Thoracic aorta (tissue), 2 donors: ENCODE measurements around the gene UBAP2. TPM values are rescaled to one million over a fixed set of nuclear protein-coding genes. Genes with fewer than 3 reads are reported as not detected.

Experiments
- ATAC-seq: fragments of 150-250 bp; one replicate; pipeline ENCODE4 v1.8.0; 2017; ENCODE audit warnings: low read depth; ENCODE audit not compliant: insufficient number of reproducible peaks, low FRiP score
- DNase-seq: peaks from one replicate; pipeline ENCODE4 v3.0.0-alpha.2; 2020; ENCODE audit warnings: low spot score
- H3K27ac ChIP-seq, 2 donors: fragments of 200-600 bp; sonication (generic); 1 replicate in 1 of 2; 2 replicates in 1 of 2; pipeline ENCODE4 v1.5.1; 2016; ENCODE audit warnings: mild to moderate bottlenecking in 2 of 2, moderate library complexity in 2 of 2
- H3K27me3 ChIP-seq: fragments of 200-600 bp; sonication (generic); replicated peaks from 2 replicates; pipeline ENCODE4 v1.6.0; 2016; ENCODE audit warnings: mild to moderate bottlenecking; ENCODE audit not compliant: insufficient read depth
- H3K36me3 ChIP-seq: fragments of 200-600 bp; sonication (generic); one replicate; pipeline ENCODE4 v1.5.1; 2016
- H3K4me1 ChIP-seq, 2 donors: fragments of 200-600 bp; sonication (generic); 1 replicate in 1 of 2; 2 replicates in 1 of 2; pipeline versions ENCODE4 v1.5.1 to v1.6.0; 2016; ENCODE audit warnings: low read depth in 2 of 2, mild to moderate bottlenecking in 1 of 2; ENCODE audit not compliant: control insufficient read depth in 1 of 2
- H3K4me3 ChIP-seq: fragments of 200-600 bp; sonication (generic); 2 replicates; pipeline ENCODE4 v1.5.1; 2016; ENCODE audit warnings: mild to moderate bottlenecking
- H3K9me3 ChIP-seq: fragments of 200-600 bp; sonication (generic); 2 replicates; pipeline ENCODE4 v1.5.1; 2016
- total RNA-seq, 2 donors: library from RNA; depleted of rRNA; stranded (reverse); fragments of >200 nt; gene quantifications; one replicate each; pipeline versions ENCODE4 v1.1.0 to v1.2.3, GENCODE V29; 2016
- TF ChIP-seq, protein P1 (sequence below): fragments of 200-600 bp; sonication (generic); IDR thresholded peaks from one replicate; pipeline ENCODE4 v1.5.1; 2019; ENCODE audit warnings: antibody characterized with exemption

UBAP2 gene, protein sequence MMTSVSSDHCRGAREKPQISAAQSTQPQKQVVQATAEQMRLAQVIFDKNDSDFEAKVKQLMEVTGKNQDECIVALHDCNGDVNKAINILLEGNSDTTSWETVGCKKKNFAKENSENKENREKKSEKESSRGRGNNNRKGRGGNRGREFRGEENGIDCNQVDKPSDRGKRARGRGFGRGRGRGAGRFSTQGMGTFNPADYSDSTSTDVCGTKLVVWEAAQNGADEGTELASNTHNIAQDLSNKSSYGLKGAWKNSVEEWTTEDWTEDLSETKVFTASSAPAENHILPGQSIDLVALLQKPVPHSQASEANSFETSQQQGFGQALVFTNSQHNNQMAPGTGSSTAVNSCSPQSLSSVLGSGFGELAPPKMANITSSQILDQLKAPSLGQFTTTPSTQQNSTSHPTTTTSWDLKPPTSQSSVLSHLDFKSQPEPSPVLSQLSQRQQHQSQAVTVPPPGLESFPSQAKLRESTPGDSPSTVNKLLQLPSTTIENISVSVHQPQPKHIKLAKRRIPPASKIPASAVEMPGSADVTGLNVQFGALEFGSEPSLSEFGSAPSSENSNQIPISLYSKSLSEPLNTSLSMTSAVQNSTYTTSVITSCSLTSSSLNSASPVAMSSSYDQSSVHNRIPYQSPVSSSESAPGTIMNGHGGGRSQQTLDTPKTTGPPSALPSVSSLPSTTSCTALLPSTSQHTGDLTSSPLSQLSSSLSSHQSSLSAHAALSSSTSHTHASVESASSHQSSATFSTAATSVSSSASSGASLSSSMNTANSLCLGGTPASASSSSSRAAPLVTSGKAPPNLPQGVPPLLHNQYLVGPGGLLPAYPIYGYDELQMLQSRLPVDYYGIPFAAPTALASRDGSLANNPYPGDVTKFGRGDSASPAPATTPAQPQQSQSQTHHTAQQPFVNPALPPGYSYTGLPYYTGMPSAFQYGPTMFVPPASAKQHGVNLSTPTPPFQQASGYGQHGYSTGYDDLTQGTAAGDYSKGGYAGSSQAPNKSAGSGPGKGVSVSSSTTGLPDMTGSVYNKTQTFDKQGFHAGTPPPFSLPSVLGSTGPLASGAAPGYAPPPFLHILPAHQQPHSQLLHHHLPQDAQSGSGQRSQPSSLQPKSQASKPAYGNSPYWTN
- total RNA-seq = 10 to 100 TPM; 21.3 to 29.9 TPM

DNA sequence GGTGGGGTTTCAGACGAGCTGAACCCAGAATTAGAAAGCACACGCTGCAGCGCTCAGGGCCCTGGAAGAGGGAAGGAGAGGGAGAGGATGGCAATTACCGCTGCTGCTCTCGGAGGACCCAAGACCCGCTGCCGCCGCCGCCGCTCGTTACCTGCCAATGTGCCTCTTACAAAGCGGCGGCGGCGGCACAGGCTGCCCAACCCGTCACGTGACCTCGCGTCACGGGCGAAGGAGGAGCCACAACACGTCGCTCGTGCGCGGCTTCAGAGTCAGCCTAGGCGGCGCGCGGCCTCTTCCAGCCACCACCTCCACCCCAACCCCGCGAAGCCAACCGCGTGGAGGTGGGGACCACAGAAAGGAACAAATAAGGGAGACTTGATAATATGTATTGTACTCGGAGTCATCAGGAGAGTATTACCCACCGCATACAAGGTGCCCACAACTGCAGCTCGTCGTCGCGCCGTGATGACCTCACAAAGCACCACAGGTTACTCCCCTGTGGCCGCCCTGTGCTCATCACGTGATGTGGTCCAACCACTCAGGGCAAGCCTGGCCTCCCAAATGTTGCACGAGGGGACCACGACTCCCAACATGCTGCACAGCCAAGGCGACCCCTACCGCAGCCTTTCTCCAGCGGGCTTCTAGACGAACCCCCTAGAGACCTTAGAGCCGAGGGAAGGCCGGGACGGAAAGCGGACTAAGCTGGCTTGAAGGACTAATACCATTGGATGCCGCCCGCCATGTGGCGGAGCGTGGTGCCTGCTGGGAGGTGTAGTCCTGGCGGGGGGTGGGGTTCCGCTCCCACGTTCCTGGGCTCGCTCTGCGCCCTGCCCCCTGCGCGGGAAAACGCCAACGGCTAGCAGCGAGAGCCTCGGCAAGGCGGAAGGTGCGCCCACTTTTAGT lies at the start of gene UBAP2:
Gene UBAP2, minus strand, starts transcription at position 161 of the 903 bp plus-strand sequence. CDS start 31,739 bp downstream, outside the sequence.
- DNase-seq = peak; percentile 95
- peak; percentile 99 for ATAC-seq
- Histone ChIP-seq H3K27me3 (no peaks in the 10 kb centered on the region), H3K27ac (peak within 1 kb of the TSS; percentile 86 to 90), H3K9me3 (no peaks in the 10 kb centered on the region), H3K4me3 (peak within 1 kb of the TSS; percentile 96), H3K36me3 (no peaks in the 10 kb centered on the region), H3K4me1 (peaks cover 10 to 24% of the 10 kb centered on the region in 2 donors)
- TF ChIP-seq, protein P1, sequence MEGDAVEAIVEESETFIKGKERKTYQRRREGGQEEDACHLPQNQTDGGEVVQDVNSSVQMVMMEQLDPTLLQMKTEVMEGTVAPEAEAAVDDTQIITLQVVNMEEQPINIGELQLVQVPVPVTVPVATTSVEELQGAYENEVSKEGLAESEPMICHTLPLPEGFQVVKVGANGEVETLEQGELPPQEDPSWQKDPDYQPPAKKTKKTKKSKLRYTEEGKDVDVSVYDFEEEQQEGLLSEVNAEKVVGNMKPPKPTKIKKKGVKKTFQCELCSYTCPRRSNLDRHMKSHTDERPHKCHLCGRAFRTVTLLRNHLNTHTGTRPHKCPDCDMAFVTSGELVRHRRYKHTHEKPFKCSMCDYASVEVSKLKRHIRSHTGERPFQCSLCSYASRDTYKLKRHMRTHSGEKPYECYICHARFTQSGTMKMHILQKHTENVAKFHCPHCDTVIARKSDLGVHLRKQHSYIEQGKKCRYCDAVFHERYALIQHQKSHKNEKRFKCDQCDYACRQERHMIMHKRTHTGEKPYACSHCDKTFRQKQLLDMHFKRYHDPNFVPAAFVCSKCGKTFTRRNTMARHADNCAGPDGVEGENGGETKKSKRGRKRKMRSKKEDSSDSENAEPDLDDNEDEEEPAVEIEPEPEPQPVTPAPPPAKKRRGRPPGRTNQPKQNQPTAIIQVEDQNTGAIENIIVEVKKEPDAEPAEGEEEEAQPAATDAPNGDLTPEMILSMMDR = peak; percentile 25

DNA sequence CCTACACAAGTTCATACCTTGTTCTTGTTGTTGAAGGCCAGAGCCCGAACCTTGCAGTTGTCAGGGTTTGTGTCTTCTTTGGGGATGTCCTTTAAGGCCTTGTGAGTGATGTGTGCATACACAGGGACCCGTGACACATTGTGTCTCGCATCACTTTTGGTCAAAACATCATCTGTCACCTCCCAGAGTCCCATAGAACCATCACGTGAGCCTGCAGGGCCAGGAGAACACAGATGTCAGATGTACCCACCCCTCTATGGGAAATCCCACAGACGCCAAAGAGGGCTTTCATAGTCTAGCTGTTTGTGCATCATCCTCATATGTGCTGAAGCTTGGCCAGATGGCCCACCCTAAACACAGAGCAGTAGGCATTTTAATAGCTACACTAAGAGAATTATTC lies 49.6 kb upstream of the UBAP2 start:
- Histone ChIP-seq H3K4me1 (no peaks in the 10 kb centered on the region), H3K36me3 (peaks cover 68% of the 10 kb centered on the region), H3K4me3 (no peak overlapping the region), H3K9me3 (no peaks in the 10 kb centered on the region), H3K27ac (no peak overlapping the region), H3K27me3 (no peaks in the 10 kb centered on the region)
- TF ChIP-seq, protein P1 = no peak
- ATAC-seq = no peak
- no peak for DNase-seq

DNA sequence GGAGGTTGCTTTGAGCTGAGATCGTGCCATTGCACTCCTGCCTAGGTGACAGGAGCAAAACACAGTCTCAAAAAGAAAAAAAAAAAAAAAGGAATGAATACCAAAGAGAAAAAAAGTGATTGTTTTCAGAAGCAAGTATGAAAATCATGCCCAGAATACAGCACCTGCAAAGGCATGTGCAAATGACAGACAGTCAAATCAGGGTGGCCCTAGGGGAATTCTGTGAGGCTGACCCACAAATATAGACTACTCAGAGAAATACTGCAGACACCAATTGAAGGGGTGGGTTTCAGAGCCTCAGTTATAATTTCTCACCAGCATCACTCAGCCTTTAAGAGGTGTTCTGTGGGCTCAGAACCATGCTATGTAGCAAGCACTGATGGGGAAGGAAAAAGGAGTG lies 49.2 kb upstream of the UBAP2 start:
- Histone ChIP-seq H3K9me3 (no peaks in the 10 kb centered on the region), H3K4me3 (no peak overlapping the region), H3K27me3 (no peaks in the 10 kb centered on the region), H3K27ac (no peak overlapping the region), H3K4me1 (no peaks in the 10 kb centered on the region), H3K36me3 (peaks cover 68% of the 10 kb centered on the region)
- TF ChIP-seq, protein P1 = no peak
- DNase-seq = no peak
- ATAC-seq = no peak

DNA sequence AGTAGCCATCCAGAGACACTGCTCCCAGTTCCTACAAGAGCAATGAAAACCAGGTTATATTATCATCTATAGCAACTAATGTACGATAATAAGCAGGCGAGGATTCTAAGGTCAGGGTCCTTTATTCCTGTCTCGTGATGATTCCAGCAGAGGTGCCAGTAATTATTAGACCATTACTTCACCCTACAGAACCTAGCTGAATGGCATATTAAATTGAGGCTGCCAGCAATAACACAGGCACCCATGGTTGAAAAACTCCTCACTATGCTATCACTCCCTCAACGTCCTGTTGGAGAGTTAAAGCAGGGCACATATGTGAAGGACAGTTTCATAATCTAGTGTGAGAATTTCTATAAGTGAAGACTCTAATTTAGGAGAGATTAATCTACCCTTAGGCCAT lies 48.1 kb upstream of the UBAP2 start:
- H3K27ac ChIP-seq = no peak overlapping the region
- H3K4me1 ChIP-seq = no peaks in the 10 kb centered on the region
- H3K36me3 ChIP-seq = peaks cover 57% of the 10 kb centered on the region
- TF ChIP-seq, protein P1 = no peak
- H3K27me3 ChIP-seq = no peaks in the 10 kb centered on the region
- H3K4me3 ChIP-seq = no peak overlapping the region
- no peaks in the 10 kb centered on the region for H3K9me3 ChIP-seq
- ATAC-seq (no peak), DNase-seq (no peak)
